ENCODE results near the gene HS1BP3.

HS1BP3 gene

GRCh38 chr2:20616341-20616871 is 34.5 kb downstream of the HS1BP3 start:
- no peaks in the 10 kb centered on the region for H3K9me3 Mint-ChIP-seq
- no peaks in the 10 kb centered on the region for H3K27me3 Mint-ChIP-seq
- H3K4me3 Mint-ChIP-seq: no peak overlapping the region
- peaks cover 15% of the 10 kb centered on the region for H3K36me3 Mint-ChIP-seq (ENCODE audit: insufficient read depth)
- ATAC-seq (replicated peaks): no peak
- H3K4me1 Mint-ChIP-seq (ENCODE audit: low read depth in 2 of 2): peaks cover 0 to 5% of the 10 kb centered on the region in 2 donors
- no peak for DNase-seq
- H3K27ac Mint-ChIP-seq: no peak overlapping the region

GRCh38 chr2:20615466-20616241 is 35.2 kb downstream of the HS1BP3 start:
- Mint-ChIP-seq H3K27ac (no peak overlapping the region), H3K36me3 (ENCODE audit: insufficient read depth) (peaks cover 7% of the 10 kb centered on the region)
- DNase-seq: no peak

GRCh38 chr2:20615068-20615465 is 35.8 kb downstream of the HS1BP3 start:
- no peaks in the 10 kb centered on the region for H3K4me1 Mint-ChIP-seq (ENCODE audit: low read depth in 2 of 2)
- DNase-seq: no peak

More at GRCh38 chr2:20615466-20616241, 35.2 kb downstream of the HS1BP3 start:
- ATAC-seq (replicated peaks): no peak
- H3K4me3 Mint-ChIP-seq: no peak overlapping the region
- H3K27me3 Mint-ChIP-seq: no peaks in the 10 kb centered on the region
- no peaks in the 10 kb centered on the region for H3K9me3 Mint-ChIP-seq
- peaks cover 0 to 4% of the 10 kb centered on the region in 2 donors for H3K4me1 Mint-ChIP-seq (ENCODE audit: low read depth in 2 of 2)

GRCh38 chr2:20614201-20615067 is 36.5 kb downstream of the HS1BP3 start:
- H3K9me3 Mint-ChIP-seq: no peaks in the 10 kb centered on the region
- H3K4me3 Mint-ChIP-seq: no peak overlapping the region
- peaks cover 5% of the 10 kb centered on the region for H3K36me3 Mint-ChIP-seq (ENCODE audit: insufficient read depth)
- no peak for DNase-seq
- H3K4me1 Mint-ChIP-seq (ENCODE audit: low read depth in 2 of 2): no peaks in the 10 kb centered on the region
- no peaks in the 10 kb centered on the region for H3K27me3 Mint-ChIP-seq
- no peak overlapping the region for H3K27ac Mint-ChIP-seq
- no peak for ATAC-seq (replicated peaks)

More at GRCh38 chr2:20615068-20615465, 35.8 kb downstream of the HS1BP3 start:
- no peak overlapping the region for H3K4me3 Mint-ChIP-seq
- H3K27me3 Mint-ChIP-seq: no peaks in the 10 kb centered on the region
- H3K27ac Mint-ChIP-seq: no peak overlapping the region
- H3K9me3 Mint-ChIP-seq: no peaks in the 10 kb centered on the region
- H3K36me3 Mint-ChIP-seq (ENCODE audit: insufficient read depth): peaks cover 5% of the 10 kb centered on the region
- no peak for ATAC-seq (replicated peaks)

- H3K9me3 Mint-ChIP-seq: no peaks in the 10 kb centered on the region
- H3K27me3 Mint-ChIP-seq: no peaks in the 10 kb centered on the region
- ATAC-seq (replicated peaks) (no peak), DNase-seq (no peak)
- no peak overlapping the region for H3K4me3 Mint-ChIP-seq
- H3K27ac Mint-ChIP-seq: no peak overlapping the region
- H3K36me3 Mint-ChIP-seq (ENCODE audit: insufficient read depth): peaks cover 5% of the 10 kb centered on the region
- H3K4me1 Mint-ChIP-seq (ENCODE audit: low read depth in 2 of 2): no peaks in the 10 kb centered on the region
Observed at GRCh38 chr2:20612925-20613916, 37.7 kb downstream of the HS1BP3 start.

- Mint-ChIP-seq H3K27me3 (no peaks in the 10 kb centered on the region), H3K4me3 (no peak overlapping the region), H3K4me1 (ENCODE audit: low read depth in 2 of 2) (no peaks in the 10 kb centered on the region), H3K9me3 (no peaks in the 10 kb centered on the region), H3K36me3 (ENCODE audit: insufficient read depth) (peaks cover 3% of the 10 kb centered on the region), H3K27ac (no peak overlapping the region)
- no peak for DNase-seq
- ATAC-seq (replicated peaks): no peak
Observed at GRCh38 chr2:20611844-20612356, 39.0 kb downstream of the HS1BP3 start.

- no peak overlapping the region for H3K27ac Mint-ChIP-seq
- no peaks in the 10 kb centered on the region for H3K27me3 Mint-ChIP-seq
- H3K36me3 Mint-ChIP-seq (ENCODE audit: insufficient read depth): peaks cover 3% of the 10 kb centered on the region
- DNase-seq (no peak), ATAC-seq (replicated peaks) (no peak)
- H3K4me3 Mint-ChIP-seq: no peak overlapping the region
- no peaks in the 10 kb centered on the region for H3K4me1 Mint-ChIP-seq (ENCODE audit: low read depth in 2 of 2)
- no peaks in the 10 kb centered on the region for H3K9me3 Mint-ChIP-seq
Observed at GRCh38 chr2:20611077-20611843, 39.6 kb downstream of the HS1BP3 start.

- H3K9me3 Mint-ChIP-seq: no peaks in the 10 kb centered on the region
- no peak for DNase-seq
- H3K4me1 Mint-ChIP-seq (ENCODE audit: low read depth in 2 of 2): no peaks in the 10 kb centered on the region
- ATAC-seq (replicated peaks): no peak
- no peak overlapping the region for H3K27ac Mint-ChIP-seq
- peaks cover 3% of the 10 kb centered on the region for H3K36me3 Mint-ChIP-seq (ENCODE audit: insufficient read depth)
- H3K27me3 Mint-ChIP-seq: no peaks in the 10 kb centered on the region
- H3K4me3 Mint-ChIP-seq: no peak overlapping the region
Observed at GRCh38 chr2:20609995-20610357, 40.9 kb downstream of the HS1BP3 start.

- H3K4me3 Mint-ChIP-seq: no peak overlapping the region
- DNase-seq: no peak
- ATAC-seq (replicated peaks): no peak
- no peak overlapping the region for H3K27ac Mint-ChIP-seq
- H3K4me1 Mint-ChIP-seq (ENCODE audit: low read depth in 2 of 2): no peaks in the 10 kb centered on the region
- H3K36me3 Mint-ChIP-seq (ENCODE audit: insufficient read depth): peaks cover 3% of the 10 kb centered on the region
- H3K9me3 Mint-ChIP-seq: no peaks in the 10 kb centered on the region
- no peaks in the 10 kb centered on the region for H3K27me3 Mint-ChIP-seq
Observed at GRCh38 chr2:20609349-20609994, 41.4 kb downstream of the HS1BP3 start.

GRCh38 chr2:20608666-20609348 is 42.1 kb downstream of the HS1BP3 start:
- Mint-ChIP-seq H3K36me3 (ENCODE audit: insufficient read depth) (no peaks in the 10 kb centered on the region), H3K27ac (peak overlapping the region in 1 of 2 donors; percentile 44), H3K27me3 (no peaks in the 10 kb centered on the region), H3K9me3 (no peaks in the 10 kb centered on the region), H3K4me3 (no peak overlapping the region), H3K4me1 (ENCODE audit: low read depth in 2 of 2) (no peaks in the 10 kb centered on the region)
- ATAC-seq (replicated peaks) (no peak), DNase-seq (no peak)

GRCh38 chr2:20607446-20607845 is 43.5 kb downstream of the HS1BP3 start:
- Mint-ChIP-seq H3K4me3 (no peak overlapping the region), H3K36me3 (ENCODE audit: insufficient read depth) (no peaks in the 10 kb centered on the region), H3K4me1 (ENCODE audit: low read depth in 2 of 2) (no peaks in the 10 kb centered on the region), H3K27ac (no peak overlapping the region), H3K27me3 (no peaks in the 10 kb centered on the region), H3K9me3 (no peaks in the 10 kb centered on the region)
- DNase-seq (no peak), ATAC-seq (replicated peaks) (no peak)
